NB4 (cell line): ENCODE results near the gene ITM2C.

ENCODE experiments used
- MAX ChIP-seq: IDR thresholded peaks from 2 replicates; pipeline ENCODE4 v1.6.1; 2011; ENCODE audit warnings: low read depth, low read length
- TF ChIP-seq, protein P1 (sequence below): IDR thresholded peaks from one replicate; pipeline ENCODE4 v1.5.1; 2012; ENCODE audit warnings: low read depth, low read length

DNA sequence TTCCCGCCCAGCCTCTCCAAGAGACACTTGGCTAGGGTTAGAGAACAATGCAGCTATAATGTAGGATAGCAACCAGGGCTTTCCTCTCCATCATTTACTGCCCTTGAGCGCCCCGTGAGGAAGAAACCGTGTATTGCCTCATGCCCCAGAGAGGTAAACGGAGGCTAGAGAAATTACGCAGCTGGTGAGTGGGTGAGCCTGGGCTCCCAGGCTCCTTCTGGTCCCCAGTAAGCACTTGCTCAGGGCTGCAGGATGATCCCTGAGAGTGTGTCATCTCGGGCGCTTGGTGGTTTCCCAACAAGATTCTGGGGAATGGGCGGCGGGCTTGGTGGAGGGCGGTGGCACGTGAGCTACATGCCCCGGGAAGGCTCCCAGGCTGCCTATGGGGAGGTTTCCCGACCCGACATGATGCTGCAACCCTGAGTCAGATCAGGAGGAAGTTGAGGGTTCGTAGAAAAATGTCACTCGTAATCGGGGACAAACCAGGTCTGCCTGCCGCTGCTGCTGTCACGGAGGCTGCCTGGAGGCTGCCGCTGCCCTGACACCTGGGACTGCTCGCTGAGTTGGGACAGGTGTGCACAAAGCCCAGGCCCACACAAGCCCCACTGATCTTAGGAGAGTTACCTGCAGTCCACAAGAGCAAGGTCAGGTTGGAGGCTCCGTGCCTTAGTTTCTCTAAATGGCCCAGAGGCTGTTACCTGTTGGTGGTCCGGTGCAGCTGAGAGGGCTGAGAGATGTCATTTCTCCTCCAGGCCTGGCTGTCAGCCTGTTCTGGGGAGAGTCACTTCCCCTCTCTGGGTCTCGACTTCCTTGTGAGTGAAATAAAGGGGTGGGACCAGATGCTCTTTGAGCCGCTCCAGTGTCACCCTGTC is 60.0 kb downstream of the ITM2C start, which contains the start of gene GPR55:
- TF ChIP-seq, protein P1, sequence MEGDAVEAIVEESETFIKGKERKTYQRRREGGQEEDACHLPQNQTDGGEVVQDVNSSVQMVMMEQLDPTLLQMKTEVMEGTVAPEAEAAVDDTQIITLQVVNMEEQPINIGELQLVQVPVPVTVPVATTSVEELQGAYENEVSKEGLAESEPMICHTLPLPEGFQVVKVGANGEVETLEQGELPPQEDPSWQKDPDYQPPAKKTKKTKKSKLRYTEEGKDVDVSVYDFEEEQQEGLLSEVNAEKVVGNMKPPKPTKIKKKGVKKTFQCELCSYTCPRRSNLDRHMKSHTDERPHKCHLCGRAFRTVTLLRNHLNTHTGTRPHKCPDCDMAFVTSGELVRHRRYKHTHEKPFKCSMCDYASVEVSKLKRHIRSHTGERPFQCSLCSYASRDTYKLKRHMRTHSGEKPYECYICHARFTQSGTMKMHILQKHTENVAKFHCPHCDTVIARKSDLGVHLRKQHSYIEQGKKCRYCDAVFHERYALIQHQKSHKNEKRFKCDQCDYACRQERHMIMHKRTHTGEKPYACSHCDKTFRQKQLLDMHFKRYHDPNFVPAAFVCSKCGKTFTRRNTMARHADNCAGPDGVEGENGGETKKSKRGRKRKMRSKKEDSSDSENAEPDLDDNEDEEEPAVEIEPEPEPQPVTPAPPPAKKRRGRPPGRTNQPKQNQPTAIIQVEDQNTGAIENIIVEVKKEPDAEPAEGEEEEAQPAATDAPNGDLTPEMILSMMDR, result peak; percentile 78
- TF ChIP-seq MAX, result no peak
